ENCODE measurements around the gene BDKRB1. TPM values are rescaled to one million over a fixed set of nuclear protein-coding genes. Genes with fewer than 3 reads are reported as not detected.

The BDKRB1 gene
- polyA plus RNA-seq, 1 experiment = 160 TPM

GRCh38 chr14:96231056-96231455 is 25.0 kb upstream of the BDKRB1 start:
- ChIA-PET POLR2A (no interaction called here), CTCF (interaction anchor here (0.9 kb wide), 1 partner anchor 131 kb away, joined by 3 read pairs; no protein-coding TSS in a partner anchor)
- peaks cover 8% of the 10 kb centered on the region; the same call in 1 of the 2 replicates for H3K9me3 ChIP-seq (ENCODE audit: control insufficient read depth, insufficient read depth, low read length)
- H3K4me3 ChIP-seq (ENCODE audit: low read depth, low read length) = no peak overlapping the region
- DNase-seq (ENCODE audit: low read depth, low spot score) = no peak
- no peak for TF ChIP-seq CTCF (IDR thresholded peaks at IDR 0.05; ENCODE audit: low read depth, low read length)
- H3K27me3 ChIP-seq (ENCODE audit: control insufficient read depth, insufficient read depth, low read length) = no peaks in the 10 kb centered on the region
- no peak overlapping the region for H3K27ac ChIP-seq (ENCODE audit: low read depth, low read length)

GRCh38 chr14:96231526-96232130 is 24.4 kb upstream of the BDKRB1 start:
- H3K27me3 ChIP-seq (ENCODE audit: control insufficient read depth, insufficient read depth, low read length) = no peaks in the 10 kb centered on the region
- peaks cover 8% of the 10 kb centered on the region; the same call in 1 of the 2 replicates for H3K9me3 ChIP-seq (ENCODE audit: control insufficient read depth, insufficient read depth, low read length)
- no peak for TF ChIP-seq CTCF (IDR thresholded peaks at IDR 0.05; ENCODE audit: low read depth, low read length)
- DNase-seq (ENCODE audit: low read depth, low spot score) = no peak
- POLR2A ChIA-PET = no interaction called here
- no peak overlapping the region for H3K27ac ChIP-seq (ENCODE audit: low read depth, low read length)
- H3K4me3 ChIP-seq (ENCODE audit: low read depth, low read length) = no peak overlapping the region
- CTCF ChIA-PET = no interaction called here

- POLR2A ChIA-PET = no interaction called here
Observed at GRCh38 chr14:96232506-96232905, 23.5 kb upstream of the BDKRB1 start.

GRCh38 chr14:96233661-96234060 is 22.3 kb upstream of the BDKRB1 start:
- ChIA-PET POLR2A (no interaction called here), CTCF (interaction anchor here (1.4 kb wide), 1 partner anchor 133 kb away, joined by 10 read pairs; no protein-coding TSS in a partner anchor)
- peak overlapping the region; percentile 39 for H3K27ac ChIP-seq (ENCODE audit: low read depth, low read length)
- peaks cover 1% of the 10 kb centered on the region; the same call in 1 of the 2 replicates for H3K9me3 ChIP-seq (ENCODE audit: control insufficient read depth, insufficient read depth, low read length)
- no peak for DNase-seq (ENCODE audit: low read depth, low spot score)
- TF ChIP-seq CTCF (IDR thresholded peaks at IDR 0.05; ENCODE audit: low read depth, low read length) = no peak
- H3K27me3 ChIP-seq (ENCODE audit: control insufficient read depth, insufficient read depth, low read length) = no peaks in the 10 kb centered on the region
- no peak overlapping the region for H3K4me3 ChIP-seq (ENCODE audit: low read depth, low read length)

More at GRCh38 chr14:96232506-96232905, 23.5 kb upstream of the BDKRB1 start:
- TF ChIP-seq CTCF (IDR thresholded peaks at IDR 0.05; ENCODE audit: low read depth, low read length) = no peak
- Histone ChIP-seq H3K9me3 (ENCODE audit: control insufficient read depth, insufficient read depth, low read length) (peaks cover 8% of the 10 kb centered on the region; the same call in 1 of the 2 replicates), H3K4me3 (ENCODE audit: low read depth, low read length) (no peak overlapping the region), H3K27me3 (ENCODE audit: control insufficient read depth, insufficient read depth, low read length) (no peaks in the 10 kb centered on the region), H3K27ac (ENCODE audit: low read depth, low read length) (no peak overlapping the region)
- DNase-seq (ENCODE audit: low read depth, low spot score) = no peak
- CTCF ChIA-PET = interaction anchor here (0.6 kb wide), 2 partner anchors 96 to 131 kb away, joined by 4 to 6 read pairs; no protein-coding TSS in a partner anchor

GRCh38 chr14:96235426-96235825 is 20.6 kb upstream of the BDKRB1 start:
- ChIA-PET POLR2A (interaction anchor here (0.6 kb wide), 1 partner anchor 123 kb away, joined by 3 read pairs; no protein-coding TSS in a partner anchor), CTCF (no interaction called here)
- H3K27ac ChIP-seq (ENCODE audit: low read depth, low read length) = no peak overlapping the region
- TF ChIP-seq CTCF (IDR thresholded peaks at IDR 0.05; ENCODE audit: low read depth, low read length) = no peak
- peaks cover 1% of the 10 kb centered on the region; the same call in 1 of the 2 replicates for H3K9me3 ChIP-seq (ENCODE audit: control insufficient read depth, insufficient read depth, low read length)
- no peaks in the 10 kb centered on the region for H3K27me3 ChIP-seq (ENCODE audit: control insufficient read depth, insufficient read depth, low read length)
- no peak for DNase-seq (ENCODE audit: low read depth, low spot score)
- no peak overlapping the region for H3K4me3 ChIP-seq (ENCODE audit: low read depth, low read length)
